GM12878 (cell line): ENCODE data around the gene ADAMTSL4. TPM values are rescaled to one million over a fixed set of nuclear protein-coding genes. Genes with fewer than 3 reads are reported as not detected.

Experiments used
- ATAC-seq: fragments of 200-7000 bp; cut with Tn5 transposase; 3 replicates; pipeline ENCODE4 v1.9.1; 2020; ENCODE audit warnings: mild to moderate bottlenecking, moderate library complexity
- BruUV-seq: library from RNA; stranded (reverse); fragments of 400-500 nt; replicated peaks from 2 replicates; lab custom pipeline; 2021; lab: Mats Ljungman, UMichigan
- CTCF ChIA-PET: fragments of 300-600 bp; sonication (Branson Sonifier 250); formaldehyde crosslinking; extraction: SDS; loops from one replicate; lab custom pipeline; 2021; ENCODE audit warnings: inconsistent platforms; lab: Yijun Ruan, JAX
- POLR2A ChIA-PET: fragments of 350-600 bp; formaldehyde crosslinking; extraction: SDS; loops from one replicate; lab custom pipeline; 2021; ENCODE audit warnings: inconsistent platforms; lab: Charles Lee
- RAD21 ChIA-PET: fragments of 300-600 bp; sonication (Branson Sonifier 250); formaldehyde crosslinking; loops from one replicate; lab custom pipeline; 2023; ENCODE audit warnings: antibody characterized with exemption; ENCODE audit not compliant: unreplicated experiment; lab: Charles Lee
- SMC1A ChIA-PET: fragments of 300-600 bp; sonication (Branson Sonifier 250); formaldehyde crosslinking; loops from one replicate; lab custom pipeline; 2023; ENCODE audit not compliant: unreplicated experiment, uncharacterized antibody; lab: Charles Lee
- DNase-seq: peaks from one replicate; pipeline ENCODE4 v3.0.0-alpha.2; 2011; ENCODE audit warnings: low read depth, low spot score
- FAIRE-seq: peaks from 3 replicates; lab custom pipeline; 2011; peaks lifted over from hg19 to GRCh38; lab: Jason Lieb, UNC
- H2AFZ ChIP-seq: 2 replicates; pipeline ENCODE4 v1.6.0; 2011; ENCODE audit warnings: low read depth, low read length, control low read depth; ENCODE audit not compliant: control insufficient read depth
- H3K27ac ChIP-seq: 2 replicates; pipeline ENCODE4 v1.5.1; 2011; ENCODE audit warnings: control low read depth; ENCODE audit not compliant: control insufficient read depth, insufficient read depth
- H3K27me3 ChIP-seq, 2 experiments: replicated peaks in 1 of 2; 2 replicates each; pipeline versions ENCODE4 v1.6.0 to v1.6.1; 2011; ENCODE audit warnings: low read length in 1 of 2; ENCODE audit not compliant: control insufficient read depth in 2 of 2, insufficient read depth in 2 of 2
- H3K36me3 ChIP-seq, 2 experiments: 2 replicates each; pipeline ENCODE4 v1.5.1; 2011; ENCODE audit warnings: low read length in 1 of 2; ENCODE audit not compliant: control insufficient read depth in 2 of 2, insufficient read depth in 2 of 2
- H3K4me1 ChIP-seq: 2 replicates; pipeline ENCODE4 v1.6.1; 2011; ENCODE audit warnings: mild to moderate bottlenecking, low read length, moderate library complexity, mixed read lengths; ENCODE audit not compliant: control insufficient read depth, insufficient read depth
- H3K4me2 ChIP-seq: 2 replicates; pipeline ENCODE4 v1.6.0; 2011; ENCODE audit warnings: control low read depth; ENCODE audit not compliant: control insufficient read depth, insufficient read depth
- H3K4me3 ChIP-seq: fragments of 200-600 bp; sonication (generic); 2 replicates; pipeline ENCODE4 v1.5.1; 2016
- H3K79me2 ChIP-seq: 2 replicates; pipeline ENCODE4 v1.6.0; 2011; ENCODE audit warnings: low read length; ENCODE audit not compliant: control insufficient read depth, insufficient read depth
- H3K9ac ChIP-seq: 2 replicates; pipeline ENCODE4 v1.8.0; 2011; ENCODE audit warnings: low read length, control low read depth, mixed read lengths; ENCODE audit not compliant: control insufficient read depth, insufficient read depth
- H3K9me3 ChIP-seq: replicated peaks from 3 replicates; pipeline ENCODE4 v1.5.1; 2011; ENCODE audit warnings: mild to moderate bottlenecking, low read length; ENCODE audit not compliant: control insufficient read depth, insufficient read depth
- H4K20me1 ChIP-seq: 2 replicates; pipeline ENCODE4 v1.6.0; 2011; ENCODE audit not compliant: control insufficient read depth, insufficient read depth
- BACH1 ChIP-seq: fragments of 450-650 bp; IDR thresholded peaks from 2 replicates; pipeline ENCODE4 v1.6.1; 2017; ENCODE audit warnings: mild to moderate bottlenecking, borderline replicate concordance
- BRCA1 ChIP-seq: IDR thresholded peaks from 2 replicates; pipeline ENCODE4 v1.6.1; 2011; ENCODE audit warnings: low read depth, low read length, improper control_type of control experiment
- CHD4 ChIP-seq: fragments of 200-600 bp; sonication (generic); IDR thresholded peaks from 2 replicates; pipeline ENCODE4 v1.6.1; 2016; ENCODE audit warnings: mild to moderate bottlenecking
- EGR1 ChIP-seq, 2 experiments: IDR thresholded peaks; 1 replicate in 1 of 2; 2 replicates in 1 of 2; pipeline ENCODE4 v1.6.1; 2011 to 2012; ENCODE audit warnings: low read depth in 2 of 2, low read length in 2 of 2, borderline replicate concordance in 1 of 2, mild to moderate bottlenecking in 1 of 2, moderate library complexity in 1 of 2
- FOXM1 ChIP-seq: IDR thresholded peaks from 2 replicates; pipeline ENCODE4 v1.6.1; 2012; ENCODE audit warnings: low read depth, mild to moderate bottlenecking, inconsistent platforms, low read length, moderate library complexity
- IKZF1 ChIP-seq: fragments of 450-650 bp; conservative IDR thresholded peaks from 2 replicates; pipeline ENCODE4 v1.6.1; 2017; ENCODE audit warnings: antibody characterized with exemption, mild to moderate bottlenecking
- MXI1 ChIP-seq: fragments of 150-350 bp; IDR thresholded peaks from 2 replicates; pipeline ENCODE4 v1.6.1; 2011; ENCODE audit warnings: low read depth, mild to moderate bottlenecking, inconsistent platforms, low read length, improper control_type of control experiment
- MYB ChIP-seq: fragments of 150-350 bp; IDR thresholded peaks from 2 replicates; pipeline ENCODE4 v1.6.1; 2014; ENCODE audit warnings: mild to moderate bottlenecking, low read depth, low read length, borderline replicate concordance
- PBX3 ChIP-seq: IDR thresholded peaks from 2 replicates; pipeline ENCODE4 v1.6.1; 2011; ENCODE audit warnings: mild to moderate bottlenecking, low read depth, low read length, moderate library complexity; ENCODE audit not compliant: insufficient replicate concordance
- POU2F2 ChIP-seq: IDR thresholded peaks from 3 replicates; pipeline ENCODE4 v1.6.1; 2011; ENCODE audit warnings: low read depth, mild to moderate bottlenecking, low read length, borderline replicate concordance
- SIN3A ChIP-seq: IDR thresholded peaks from 2 replicates; pipeline ENCODE4 v1.6.1; 2012; ENCODE audit warnings: low read depth, low read length, improper control_type of control experiment
- SMARCA5 ChIP-seq: fragments of 450-650 bp; IDR thresholded peaks from 2 replicates; pipeline ENCODE4 v1.6.1; 2017; ENCODE audit warnings: mild to moderate bottlenecking
- SREBF1 ChIP-seq: IDR thresholded peaks from 2 replicates; pipeline ENCODE4 v1.6.1; 2012; ENCODE audit warnings: mild to moderate bottlenecking, low read length
- SRF ChIP-seq, 2 experiments: IDR thresholded peaks; 2 replicates each; pipeline ENCODE4 v1.6.1; 2011; ENCODE audit warnings: low read depth in 2 of 2, low read length in 2 of 2, mild to moderate bottlenecking in 1 of 2, moderate library complexity in 1 of 2
- USF2 ChIP-seq: IDR thresholded peaks from 2 replicates; pipeline ENCODE4 v1.6.1; 2011; ENCODE audit warnings: low read depth, low read length, improper control_type of control experiment, borderline replicate concordance
- ZNF274 ChIP-seq: IDR thresholded peaks from one replicate; pipeline ENCODE4 v1.8.0; 2011; ENCODE audit not compliant: insufficient read length, insufficient read depth
- WGBS: methylation state at CpG from one replicate; pipeline ENCODE4 v1.1.6; 2016; ENCODE audit warnings: low lambda C conversion rate; ENCODE audit not compliant: insufficient replicate concordance, insufficient coverage; ENCODE audit errors: missing lambda C conversion rate; 5-methylcytosine and 5-hydroxymethylcytosine counted together
- in situ Hi-C: fragments of 300-500 bp; cut with MboI; formaldehyde crosslinking; loops from 9 replicates; pipeline ENCODE4 v1.14.3; 2018; ENCODE audit warnings: mixed read lengths
- intact Hi-C: fragments of 100-400 bp; cut with micrococcal nuclease; formaldehyde crosslinking; loops from one replicate; pipeline ENCODE4 v1.14.2; 2022; ENCODE audit not compliant: unreplicated experiment
- polyA plus RNA-seq, 11 experiments: library from polyadenylated mRNA; depleted of rRNA in 4 of 11; unstranded in 6 of 11; stranded (reverse) in 5 of 11; fragments of >200 nt; fragmentation: Nextera tagmentation in 4 of 11; fragmentation: Illumina TruSeq in 1 of 11; extraction: Ambion mirVana in 4 of 11; extraction: Trizol in 1 of 11; gene quantifications; 1 replicate in 1 of 11; 2 replicates in 10 of 11; pipeline versions ENCODE4 v1.2.1 to v1.2.3, GENCODE V29; 2011 to 2016; ENCODE audit warnings: inconsistent platforms in 2 of 11, missing spikeins in 2 of 11, low read depth in 1 of 11
- total RNA-seq, 4 experiments: library from RNA; depleted of rRNA in 3 of 4; stranded (reverse); fragments of >200 nt in 3 of 4; fragmentation: Illumina TruSeq in 1 of 4; extraction: Trizol in 1 of 4; gene quantifications; 2 replicates each; pipeline versions ENCODE4 v1.2.1 to v1.2.3, GENCODE V29; 2013 to 2021

Gene ADAMTSL4
- total and polyA plus RNA-seq, 10 of the 15 experiments (the other 5 are each of a cell fraction or from before 2014, with no cell fraction given): 0.04 to 0.15 (median 0.05) TPM; not detected in 5

- TF ChIP-seq EGR1 (IDR thresholded peaks at IDR 0.05; ENCODE audit: borderline replicate concordance in 1 of 2, low read depth in 2 of 2, low read length in 2 of 2): peak in 1 of 2 experiments; percentile 3; a peak in 1 of 3 replicates
- TF ChIP-seq FOXM1: no peak
- peak; percentile 41; the same call in 1 of the 2 replicates for TF ChIP-seq SREBF1
- no peak for TF ChIP-seq SRF (IDR thresholded peaks at IDR 0.05; ENCODE audit: low read depth in 2 of 2, low read length in 2 of 2)
Observed at GRCh38 chr1:150567341-150567716, 18.1 kb downstream of the ADAMTSL4 start (continued).

GRCh38 chr1:150567717-150568593 is 18.7 kb downstream of the ADAMTSL4 start:
- ChIA-PET CTCF (interaction anchor here (0.8 to 16.3 kb wide), 9 partner anchors 4 to 427 kb away, joined by 3 to 390 read pairs (median 4); partner anchors contain the start of genes ENSA and MCL1), SMC1A (interaction anchor here (0.9 to 12.5 kb wide), 10 partner anchors 8 to 438 kb away, joined by 3 to 388 read pairs (median 4); partner anchors contain the start of genes CTSS, ENSA, GOLPH3L and MCL1), POLR2A (interaction anchor here (0.5 to 11.4 kb wide), 10 partner anchors 9 to 358 kb away, joined by 3 to 324 read pairs (median 6); partner anchors contain the start of genes ENSA, GOLPH3L and MCL1), RAD21 (interaction anchor here (0.7 to 12.1 kb wide), 10 partner anchors 9 to 428 kb away, joined by 3 to 387 read pairs (median 4); partner anchors contain the start of genes ENSA and MCL1)
- Histone ChIP-seq H3K4me2 (peak overlapping the region; percentile 96), H4K20me1 (no peaks in the 10 kb centered on the region), H3K79me2 (peaks cover 70% of the 10 kb centered on the region), H3K27ac (peak overlapping the region; percentile 98), H3K4me3 (peak overlapping the region; percentile 49), H3K36me3 (peaks cover under 1 to 2% of the 10 kb centered on the region in 2 experiments; a peak in 2 of 4 replicates), H3K9me3 (no peaks in the 10 kb centered on the region), H3K4me1 (peaks cover 70% of the 10 kb centered on the region), H2AFZ (no peak overlapping the region), H3K9ac (peak overlapping the region; percentile 77), H3K27me3 (no peaks in the 10 kb centered on the region)
- WGBS: under 1% methylated on average over 10 of the region's 10 CpGs
- BruUV-seq: no TSS peak
- ATAC-seq: peak; percentile 14
- DNase-seq: no peak
- FAIRE-seq: peak; percentile 27
- in situ Hi-C loops: loop anchor here (5.0 kb wide), 1 partner anchor 44 kb away; no protein-coding TSS in a partner anchor
- intact Hi-C loops: no loop called here
- TF ChIP-seq SMARCA5 (no peak), SIN3A (no peak; the same call in 1 of the 2 replicates), USF2 (no peak; the same call in 1 of the 2 replicates), ZNF274 (no peak), PBX3 (peak; percentile 26), IKZF1 (peak; percentile 79), MYB (no peak), POU2F2 (peak; percentile 56; the same call in 1 of the 3 replicates), BACH1 (0 out of 2 replicates have a peak, but pooled peaks have one; percentile 8), CHD4 (no peak), MXI1 (peak; percentile 71), BRCA1 (no peak), SREBF1 (no peak)
